ENCODE results near the gene NOL9.

The NOL9 gene

DNA sequence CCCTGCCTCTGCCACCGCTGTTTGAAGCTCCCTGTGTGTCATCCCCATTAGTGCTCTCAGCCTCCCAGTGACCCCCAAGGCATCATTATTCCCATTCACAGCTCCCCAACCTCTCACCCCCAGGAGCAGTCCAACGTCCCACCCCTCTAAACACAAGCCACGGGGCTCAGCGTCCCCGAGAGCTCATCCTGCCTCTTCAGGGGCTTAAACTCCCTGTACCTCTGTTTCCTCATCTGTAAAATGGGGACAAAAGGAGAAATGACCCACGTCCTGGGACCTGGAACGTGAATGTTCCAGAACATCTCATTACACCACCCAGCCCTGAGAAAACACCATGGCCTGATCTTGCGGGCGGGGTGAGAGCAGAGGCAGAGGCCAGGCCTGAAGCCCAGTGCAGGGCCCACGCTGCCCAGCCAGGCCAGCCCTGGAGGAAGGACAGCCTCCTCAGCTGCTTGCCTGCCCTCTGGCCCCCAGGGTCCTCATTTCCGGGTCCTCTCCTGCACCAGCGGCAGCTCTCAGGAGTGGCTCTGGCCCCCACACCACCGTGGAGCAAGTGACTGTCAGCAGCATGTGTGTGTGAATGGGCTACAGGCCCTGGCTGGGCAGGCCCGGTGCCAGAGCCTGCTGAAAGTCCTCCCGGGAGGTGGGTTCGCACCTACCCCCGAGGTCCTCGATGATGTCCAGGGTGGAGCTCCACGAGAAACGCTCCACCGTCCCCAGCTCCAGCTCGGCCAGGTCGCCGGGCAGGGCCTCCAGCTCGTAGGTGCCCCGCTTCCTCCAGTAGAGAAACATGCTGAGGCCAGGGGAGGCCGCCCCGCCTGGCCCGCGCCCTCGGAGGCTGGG lies 48.7 kb downstream of the NOL9 start:
- no peak overlapping the region for H2AFZ ChIP-seq (ENCODE audit: low read depth, low read length)
- H3K4me3 ChIP-seq (ENCODE audit: low read length) = no peak overlapping the region
- H3K79me2 ChIP-seq (ENCODE audit: low read length) = no peaks in the 10 kb centered on the region
- H3K27ac ChIP-seq (ENCODE audit: low read length) = no peak overlapping the region
- no peaks in the 10 kb centered on the region for H3K36me3 ChIP-seq (replicated peaks; ENCODE audit: low read depth, low read length)
- no peaks in the 10 kb centered on the region for H3K4me1 ChIP-seq (ENCODE audit: low read length)
- no peaks in the 10 kb centered on the region for H3K9me3 ChIP-seq (ENCODE audit: insufficient read depth, low read length)
- no peak overlapping the region for H3K9ac ChIP-seq (ENCODE audit: low read length)
- 0 out of 2 replicates have a peak, but pooled peaks cover 3% of the 10 kb centered on the region for H3K27me3 ChIP-seq (ENCODE audit: low read depth, low read length)
- TF ChIP-seq, protein P1, sequence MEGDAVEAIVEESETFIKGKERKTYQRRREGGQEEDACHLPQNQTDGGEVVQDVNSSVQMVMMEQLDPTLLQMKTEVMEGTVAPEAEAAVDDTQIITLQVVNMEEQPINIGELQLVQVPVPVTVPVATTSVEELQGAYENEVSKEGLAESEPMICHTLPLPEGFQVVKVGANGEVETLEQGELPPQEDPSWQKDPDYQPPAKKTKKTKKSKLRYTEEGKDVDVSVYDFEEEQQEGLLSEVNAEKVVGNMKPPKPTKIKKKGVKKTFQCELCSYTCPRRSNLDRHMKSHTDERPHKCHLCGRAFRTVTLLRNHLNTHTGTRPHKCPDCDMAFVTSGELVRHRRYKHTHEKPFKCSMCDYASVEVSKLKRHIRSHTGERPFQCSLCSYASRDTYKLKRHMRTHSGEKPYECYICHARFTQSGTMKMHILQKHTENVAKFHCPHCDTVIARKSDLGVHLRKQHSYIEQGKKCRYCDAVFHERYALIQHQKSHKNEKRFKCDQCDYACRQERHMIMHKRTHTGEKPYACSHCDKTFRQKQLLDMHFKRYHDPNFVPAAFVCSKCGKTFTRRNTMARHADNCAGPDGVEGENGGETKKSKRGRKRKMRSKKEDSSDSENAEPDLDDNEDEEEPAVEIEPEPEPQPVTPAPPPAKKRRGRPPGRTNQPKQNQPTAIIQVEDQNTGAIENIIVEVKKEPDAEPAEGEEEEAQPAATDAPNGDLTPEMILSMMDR (IDR thresholded peaks at IDR 0.05; ENCODE audit: low read depth, low read length) = no peak
- no peak for TF ChIP-seq EZH2phosphoT487 (IDR thresholded peaks at IDR 0.05; ENCODE audit: low read depth)
- no peak overlapping the region for H3K4me2 ChIP-seq (ENCODE audit: low read length)
- H4K20me1 ChIP-seq (ENCODE audit: insufficient read depth, low read length) = no peaks in the 10 kb centered on the region

DNA sequence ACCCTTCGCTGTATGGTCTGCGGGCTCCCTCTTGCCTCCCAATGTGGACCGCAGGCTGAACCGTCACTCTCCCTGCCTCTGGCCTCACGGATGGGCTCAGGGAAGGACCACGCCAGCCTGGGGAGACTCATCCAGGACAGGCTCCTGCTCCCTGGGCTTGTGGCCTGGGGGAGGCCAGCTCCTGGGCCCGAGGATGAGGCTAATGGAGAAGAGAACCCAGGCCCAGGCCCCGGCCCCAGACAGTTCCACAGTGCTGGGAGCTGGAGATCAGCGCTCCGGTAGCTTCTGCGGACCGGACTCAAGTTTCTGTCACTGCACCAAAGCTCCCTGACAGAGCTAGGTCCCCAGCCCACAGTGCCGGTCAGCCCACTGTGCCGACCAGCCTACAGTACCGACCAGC lies 49.4 kb downstream of the NOL9 start:
- no peaks in the 10 kb centered on the region for H4K20me1 ChIP-seq (ENCODE audit: insufficient read depth, low read length)
- TF ChIP-seq, protein P1 (IDR thresholded peaks at IDR 0.05; ENCODE audit: low read depth, low read length) = no peak
- no peak for TF ChIP-seq EZH2phosphoT487 (IDR thresholded peaks at IDR 0.05; ENCODE audit: low read depth)
- no peak overlapping the region for H3K9ac ChIP-seq (ENCODE audit: low read length)
- no peaks in the 10 kb centered on the region for H3K9me3 ChIP-seq (ENCODE audit: insufficient read depth, low read length)
- no peaks in the 10 kb centered on the region for H3K79me2 ChIP-seq (ENCODE audit: low read length)
- no peaks in the 10 kb centered on the region for H3K4me1 ChIP-seq (ENCODE audit: low read length)
- no peak overlapping the region for H3K4me2 ChIP-seq (ENCODE audit: low read length)
- H2AFZ ChIP-seq (ENCODE audit: low read depth, low read length) = no peak overlapping the region
- no peaks in the 10 kb centered on the region for H3K36me3 ChIP-seq (replicated peaks; ENCODE audit: low read depth, low read length)
- no peak overlapping the region for H3K27ac ChIP-seq (ENCODE audit: low read length)
- H3K27me3 ChIP-seq (ENCODE audit: low read depth, low read length) = 0 out of 2 replicates have a peak, but pooled peaks cover 3% of the 10 kb centered on the region
- H3K4me3 ChIP-seq (ENCODE audit: low read length) = no peak overlapping the region

DNA sequence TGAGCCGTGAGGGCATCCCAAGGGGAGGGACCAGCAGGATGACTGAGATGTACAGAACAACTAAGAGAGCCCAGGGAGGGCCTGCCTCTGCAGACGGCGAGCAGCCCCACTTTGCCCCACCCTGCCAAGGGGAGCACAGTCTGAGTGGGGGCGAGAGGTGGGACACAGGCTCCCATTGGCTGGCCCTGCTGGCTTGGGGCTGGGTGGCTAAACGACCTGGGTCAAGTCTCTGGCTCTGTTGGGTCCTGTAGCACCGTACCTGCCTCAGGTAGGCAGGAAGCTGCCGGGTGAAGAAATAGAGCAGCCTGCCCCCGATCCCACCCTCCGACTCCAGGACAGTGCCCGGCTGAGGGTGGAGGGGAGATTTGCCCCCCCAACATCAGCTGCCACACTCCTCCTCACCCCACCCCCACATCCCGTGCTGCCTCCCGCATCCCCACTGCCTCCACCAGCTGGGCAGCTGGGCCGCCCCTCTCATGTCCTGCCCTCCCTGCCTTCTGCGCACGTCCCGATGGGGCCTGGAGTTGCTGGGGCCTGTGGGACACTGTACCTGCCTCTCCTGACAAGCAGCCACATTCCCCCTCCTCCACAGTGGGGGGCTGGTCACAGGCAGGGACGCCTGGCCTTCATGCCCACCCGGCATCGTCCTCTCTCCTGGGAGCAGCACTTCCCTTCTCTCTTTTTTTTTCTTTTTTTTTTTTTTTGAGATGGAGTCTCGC lies 50.3 kb downstream of the NOL9 start:
- H3K4me1 ChIP-seq (ENCODE audit: low read length) = no peaks in the 10 kb centered on the region
- H3K9me3 ChIP-seq (ENCODE audit: insufficient read depth, low read length) = no peaks in the 10 kb centered on the region
- no peak overlapping the region for H2AFZ ChIP-seq (ENCODE audit: low read depth, low read length)
- TF ChIP-seq, protein P1 (IDR thresholded peaks at IDR 0.05; ENCODE audit: low read depth, low read length) = no peak
- no peak for TF ChIP-seq EZH2phosphoT487 (IDR thresholded peaks at IDR 0.05; ENCODE audit: low read depth)
- no peak overlapping the region for H3K4me2 ChIP-seq (ENCODE audit: low read length)
- H3K36me3 ChIP-seq (replicated peaks; ENCODE audit: low read depth, low read length) = no peaks in the 10 kb centered on the region
- no peak overlapping the region for H3K9ac ChIP-seq (ENCODE audit: low read length)
- 0 out of 2 replicates have a peak, but pooled peaks cover 3% of the 10 kb centered on the region for H3K27me3 ChIP-seq (ENCODE audit: low read depth, low read length)
- no peaks in the 10 kb centered on the region for H3K79me2 ChIP-seq (ENCODE audit: low read length)
- H4K20me1 ChIP-seq (ENCODE audit: insufficient read depth, low read length) = no peaks in the 10 kb centered on the region
- no peak overlapping the region for H3K4me3 ChIP-seq (ENCODE audit: low read length)
- H3K27ac ChIP-seq (ENCODE audit: low read length) = no peak overlapping the region
